ENCODE data around the gene SRMS.

DNA sequence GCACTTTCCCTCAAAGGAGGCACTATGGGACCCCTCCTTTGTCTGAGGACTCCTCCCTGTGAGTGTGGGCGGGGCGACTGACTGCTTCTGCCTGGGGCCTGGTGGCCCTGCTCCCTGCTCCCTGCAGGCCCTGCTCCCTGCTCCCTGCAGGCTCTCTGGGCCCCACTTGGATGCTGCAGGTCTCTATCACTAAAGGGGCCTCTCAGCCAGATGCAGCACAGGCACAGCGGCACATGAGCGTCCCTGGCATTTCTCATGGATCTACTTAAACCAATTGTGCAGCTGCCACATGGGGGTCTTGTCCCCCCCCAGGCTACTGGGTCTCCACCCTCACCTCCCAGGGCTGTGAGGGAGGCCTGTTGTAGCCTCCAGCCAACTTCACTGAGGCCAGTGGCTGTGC lies 56.5 kb downstream of the SRMS start:
- no peak for TF ChIP-seq CTCF (IDR thresholded peaks at IDR 0.05)
- no peak for TF ChIP-seq POLR2A (IDR thresholded peaks at IDR 0.05)

Data from testis (tissue), 2 donors.